Activated CD4-positive, alpha-beta memory T cell treated with anti-CD3 and anti-CD28 coated beads for 36 hours (primary cell): ENCODE data around the gene TNS3. TPM values are rescaled to one million over a fixed set of nuclear protein-coding genes. Genes with fewer than 3 reads are reported as not detected.

Source experiments
- CTCF ChIA-PET: fragments of 350-600 bp; sonication (Branson Sonifier 250); formaldehyde crosslinking; loops from one replicate; lab custom pipeline; 2021; ENCODE audit warnings: antibody characterized with exemption, inconsistent platforms; lab: Charles Lee
- POLR2A ChIA-PET: fragments of 350-600 bp; sonication (Branson Sonifier 250); formaldehyde crosslinking; loops from one replicate; lab custom pipeline; 2021; ENCODE audit warnings: antibody characterized with exemption; lab: Charles Lee
- DNase-seq: peaks from one replicate; pipeline ENCODE4 v3.0.0-alpha.2; 2020
- H3K27ac Mint-ChIP-seq: one replicate; pipeline ENCODE4 v1.8.0; 2021; ENCODE audit warnings: mixed read lengths
- H3K27me3 Mint-ChIP-seq: one replicate; pipeline ENCODE4 v1.8.0; 2021; ENCODE audit warnings: mixed read lengths
- H3K36me3 Mint-ChIP-seq: one replicate; pipeline ENCODE4 v1.8.0; 2021; ENCODE audit warnings: mixed read lengths
- H3K4me1 Mint-ChIP-seq: one replicate; pipeline ENCODE4 v1.8.0; 2021; ENCODE audit warnings: low read depth, mixed read lengths
- H3K4me3 Mint-ChIP-seq: one replicate; pipeline ENCODE4 v1.8.0; 2021; ENCODE audit warnings: mild to moderate bottlenecking, mixed read lengths
- H3K9me3 Mint-ChIP-seq: one replicate; pipeline ENCODE4 v1.8.0; 2021; ENCODE audit warnings: mixed read lengths
- intact Hi-C: fragments of 100-400 bp; cut with micrococcal nuclease; formaldehyde crosslinking; loops from one replicate; pipeline ENCODE4 v1.15.1; 2023
- total RNA-seq, 2 experiments: library from RNA; stranded (reverse); gene quantifications; one replicate each; pipeline ENCODE4 v1.2.3, GENCODE V29; 2021

TNS3 gene
- total RNA-seq, 2 experiments from 2014 or later: 0.15 to 0.31 TPM

DNA sequence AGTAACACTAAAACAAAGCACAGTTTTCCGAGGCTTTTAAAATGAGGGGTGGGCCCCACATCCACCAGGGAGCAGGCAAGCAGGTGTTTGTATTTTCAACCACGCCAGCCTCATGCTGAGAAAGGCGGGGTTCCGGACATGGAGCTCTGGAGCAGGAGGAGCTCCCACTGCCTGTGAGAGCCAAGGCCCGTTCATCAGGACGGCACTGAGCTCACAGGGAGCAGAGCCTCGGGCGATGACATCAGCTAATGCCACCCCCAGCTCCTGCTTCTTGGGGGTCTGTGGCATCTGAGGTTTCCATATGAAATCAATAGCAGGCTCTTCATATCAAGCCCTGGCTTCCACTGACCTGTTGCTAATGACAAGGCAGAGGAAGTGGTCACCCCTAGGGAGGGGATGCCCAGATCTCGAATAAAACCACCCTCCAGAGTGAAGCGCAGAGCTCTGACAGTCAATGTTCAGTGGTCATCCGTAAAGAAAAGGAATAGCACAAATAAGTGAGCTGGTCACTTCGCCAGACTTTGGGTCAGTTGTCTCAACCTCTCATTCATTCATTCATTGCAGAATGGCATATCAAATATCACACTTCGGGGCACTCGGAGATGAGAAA is 89.1 kb downstream of the TNS3 start:
- no peak for DNase-seq
- H3K27me3 Mint-ChIP-seq: no peaks in the 10 kb centered on the region
- ChIA-PET POLR2A (no interaction called here), CTCF (no interaction called here)
- intact Hi-C loops: no loop called here
- no peaks in the 10 kb centered on the region for H3K36me3 Mint-ChIP-seq
- no peak overlapping the region for H3K27ac Mint-ChIP-seq
- no peaks in the 10 kb centered on the region for H3K4me1 Mint-ChIP-seq
- no peak overlapping the region for H3K4me3 Mint-ChIP-seq
- H3K9me3 Mint-ChIP-seq: no peaks in the 10 kb centered on the region

DNA sequence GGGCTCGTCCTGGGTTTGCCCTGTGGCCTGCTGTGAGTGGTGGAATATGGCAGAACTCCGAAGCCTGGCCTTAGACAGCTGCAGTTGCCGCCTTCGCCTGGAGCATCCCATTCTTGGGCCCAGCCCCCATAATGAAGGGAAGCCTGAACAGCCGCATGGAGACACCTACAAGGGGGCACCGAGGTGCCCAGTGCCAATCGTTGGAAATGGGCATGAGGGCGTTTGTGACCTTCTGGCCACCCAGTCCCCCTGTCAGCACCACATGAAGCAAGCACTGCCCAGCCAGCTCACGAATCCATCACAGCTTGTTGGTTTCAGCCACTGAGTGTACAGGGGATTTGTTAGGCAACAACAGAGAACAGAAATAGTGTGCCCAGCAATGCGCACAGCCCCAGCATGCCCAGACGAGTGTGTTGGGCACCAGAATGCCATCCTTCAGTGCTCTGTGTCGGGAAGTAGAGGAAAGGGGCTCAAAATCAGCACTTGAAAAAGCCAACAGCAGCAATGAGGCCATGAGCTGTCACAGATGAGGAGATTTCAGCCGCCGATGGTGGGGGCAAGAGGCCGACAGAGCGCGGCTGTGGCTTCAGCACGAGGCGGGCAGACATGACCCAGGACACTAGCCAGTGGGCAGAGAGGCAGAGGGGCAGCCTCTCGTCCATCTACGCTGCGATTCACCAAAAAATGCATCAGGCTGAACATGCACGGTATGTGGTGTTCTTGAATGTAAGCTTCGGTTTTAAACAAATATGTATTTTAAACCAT is 91.2 kb downstream of the TNS3 start:
- Mint-ChIP-seq H3K27me3 (no peaks in the 10 kb centered on the region), H3K4me1 (no peaks in the 10 kb centered on the region), H3K36me3 (no peaks in the 10 kb centered on the region), H3K9me3 (no peaks in the 10 kb centered on the region), H3K27ac (no peak overlapping the region), H3K4me3 (no peak overlapping the region)
- CTCF ChIA-PET: interaction anchor here (0.9 kb wide), 1 partner anchor 329 kb away, joined by 3 read pairs; no protein-coding TSS in a partner anchor
- POLR2A ChIA-PET: no interaction called here
- intact Hi-C loops: no loop called here
- DNase-seq: no peak

DNA sequence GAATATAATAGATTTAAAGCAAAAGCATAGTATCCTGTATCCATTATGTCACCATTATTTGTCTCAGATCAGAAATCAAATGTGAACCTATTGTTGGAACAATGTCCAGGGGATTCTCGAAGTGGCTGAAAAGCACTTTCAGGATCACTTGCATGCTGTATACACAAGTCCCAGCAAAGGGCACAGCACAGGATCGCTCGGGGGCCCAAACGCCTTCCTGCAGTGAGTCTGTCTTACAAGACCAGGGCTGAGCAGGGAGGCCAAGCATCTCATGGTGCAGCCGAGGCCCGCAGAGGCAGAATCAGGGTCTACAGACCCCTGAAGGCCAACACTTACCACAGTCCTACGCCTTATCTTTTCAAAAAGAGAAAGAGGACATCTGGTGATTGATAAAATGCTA is 92.3 kb downstream of the TNS3 start:
- Mint-ChIP-seq H3K27ac (no peak overlapping the region), H3K27me3 (no peaks in the 10 kb centered on the region), H3K4me1 (no peaks in the 10 kb centered on the region), H3K4me3 (no peak overlapping the region), H3K36me3 (no peaks in the 10 kb centered on the region), H3K9me3 (no peaks in the 10 kb centered on the region)
- POLR2A ChIA-PET: no interaction called here
- no peak for DNase-seq
- CTCF ChIA-PET: no interaction called here
- intact Hi-C loops: no loop called here

GRCh38 chr7:47488969-47489342 is 93.0 kb downstream of the TNS3 start:
- ChIA-PET CTCF (no interaction called here), POLR2A (no interaction called here)
- intact Hi-C loops: no loop called here
- no peak overlapping the region for H3K27ac Mint-ChIP-seq
- no peak overlapping the region for H3K4me3 Mint-ChIP-seq
- no peaks in the 10 kb centered on the region for H3K27me3 Mint-ChIP-seq
- DNase-seq: no peak
- no peaks in the 10 kb centered on the region for H3K4me1 Mint-ChIP-seq
- no peaks in the 10 kb centered on the region for H3K9me3 Mint-ChIP-seq
- H3K36me3 Mint-ChIP-seq: no peaks in the 10 kb centered on the region

- no peak for DNase-seq
- Mint-ChIP-seq H3K4me3 (no peak overlapping the region), H3K27me3 (no peaks in the 10 kb centered on the region), H3K27ac (no peak overlapping the region), H3K36me3 (no peaks in the 10 kb centered on the region), H3K9me3 (no peaks in the 10 kb centered on the region), H3K4me1 (no peaks in the 10 kb centered on the region)
- ChIA-PET CTCF (no interaction called here), POLR2A (no interaction called here)
- intact Hi-C loops: no loop called here
These were observed 93.5 kb downstream of the TNS3 start for GRCh38 chr7:47488201-47488968.

GRCh38 chr7:47485640-47486435 is 96.1 kb downstream of the TNS3 start:
- Mint-ChIP-seq H3K4me1 (peaks cover 7% of the 10 kb centered on the region), H3K27ac (no peak overlapping the region), H3K36me3 (no peaks in the 10 kb centered on the region), H3K27me3 (no peaks in the 10 kb centered on the region), H3K4me3 (no peak overlapping the region), H3K9me3 (no peaks in the 10 kb centered on the region)
- DNase-seq: no peak
- ChIA-PET POLR2A (no interaction called here), CTCF (interaction anchor here (1.0 kb wide), 1 partner anchor 68 kb away, joined by 3 read pairs; no protein-coding TSS in a partner anchor)
- intact Hi-C loops: no loop called here

- no peaks in the 10 kb centered on the region for H3K36me3 Mint-ChIP-seq
- H3K27ac Mint-ChIP-seq: no peak overlapping the region
- H3K4me1 Mint-ChIP-seq: peaks cover 7% of the 10 kb centered on the region
- no peaks in the 10 kb centered on the region for H3K9me3 Mint-ChIP-seq
- H3K27me3 Mint-ChIP-seq: no peaks in the 10 kb centered on the region
- no peak overlapping the region for H3K4me3 Mint-ChIP-seq
- POLR2A ChIA-PET: no interaction called here
- CTCF ChIA-PET: no interaction called here
- no peak for DNase-seq
- intact Hi-C loops: no loop called here
These were observed 96.8 kb downstream of the TNS3 start for GRCh38 chr7:47484923-47485639.

GRCh38 chr7:47484457-47484856 is 97.5 kb downstream of the TNS3 start:
- Mint-ChIP-seq H3K4me1 (peaks cover 7% of the 10 kb centered on the region), H3K9me3 (no peaks in the 10 kb centered on the region), H3K36me3 (no peaks in the 10 kb centered on the region), H3K27me3 (no peaks in the 10 kb centered on the region), H3K27ac (no peak overlapping the region), H3K4me3 (no peak overlapping the region)
- ChIA-PET CTCF (no interaction called here), POLR2A (no interaction called here)
- intact Hi-C loops: no loop called here
- no peak for DNase-seq

DNA sequence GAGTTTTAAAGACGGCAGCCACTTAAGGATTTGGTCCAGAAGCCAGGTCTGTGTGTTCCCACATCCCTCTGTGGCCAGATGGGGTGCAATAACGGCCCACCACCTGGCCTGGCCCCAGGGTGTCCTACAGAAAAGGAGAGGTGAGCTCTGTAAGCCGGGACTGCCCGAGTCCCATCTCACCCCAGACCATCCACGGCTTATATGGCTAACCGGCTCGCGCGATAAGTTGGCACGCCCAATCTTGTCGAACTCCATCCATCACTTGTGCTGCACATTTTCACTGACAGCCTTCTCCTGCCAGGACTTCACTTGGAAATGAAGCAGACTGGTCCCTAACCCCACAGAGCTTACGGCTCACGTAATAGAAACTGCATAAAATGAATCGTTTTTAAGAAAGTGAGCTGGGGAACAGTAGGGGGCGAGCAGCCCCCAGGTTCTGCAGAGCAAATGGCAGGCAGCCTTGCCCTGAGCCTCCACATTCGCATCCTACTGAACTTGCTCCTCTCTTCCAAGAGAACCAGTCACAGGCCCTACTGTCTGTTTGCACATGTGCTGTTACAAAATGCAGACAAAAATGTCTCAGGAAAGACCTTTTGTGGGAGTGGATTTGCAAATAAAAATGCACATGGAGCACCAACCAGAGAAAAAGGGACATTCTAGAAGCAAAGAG is 98.2 kb downstream of the TNS3 start:
- H3K4me3 Mint-ChIP-seq: no peak overlapping the region

GRCh38 chr7:47482013-47482875 is 99.7 kb downstream of the TNS3 start:
- H3K27ac Mint-ChIP-seq: no peak overlapping the region
- peak; percentile 25 for DNase-seq
- intact Hi-C loops: no loop called here

More for the DNA sequence above, 98.2 kb downstream of the TNS3 start:
- intact Hi-C loops: no loop called here
- POLR2A ChIA-PET: no interaction called here
- Mint-ChIP-seq H3K27me3 (no peaks in the 10 kb centered on the region), H3K36me3 (no peaks in the 10 kb centered on the region), H3K9me3 (no peaks in the 10 kb centered on the region), H3K4me1 (peaks cover 7% of the 10 kb centered on the region), H3K27ac (no peak overlapping the region)
- DNase-seq: no peak
- CTCF ChIA-PET: no interaction called here

More at GRCh38 chr7:47482013-47482875, 99.7 kb downstream of the TNS3 start:
- Mint-ChIP-seq H3K4me3 (no peak overlapping the region), H3K9me3 (no peaks in the 10 kb centered on the region), H3K27me3 (no peaks in the 10 kb centered on the region), H3K4me1 (peaks cover 7% of the 10 kb centered on the region), H3K36me3 (no peaks in the 10 kb centered on the region)
- ChIA-PET POLR2A (no interaction called here), CTCF (no interaction called here)
